ENCODE data around the gene DMRTC1.
"Not testable (repeated sequence)": the region's sequence is repeated elsewhere in the genome, so short reads cannot be mapped to it uniquely, and the experiment has no call there.

DNA sequence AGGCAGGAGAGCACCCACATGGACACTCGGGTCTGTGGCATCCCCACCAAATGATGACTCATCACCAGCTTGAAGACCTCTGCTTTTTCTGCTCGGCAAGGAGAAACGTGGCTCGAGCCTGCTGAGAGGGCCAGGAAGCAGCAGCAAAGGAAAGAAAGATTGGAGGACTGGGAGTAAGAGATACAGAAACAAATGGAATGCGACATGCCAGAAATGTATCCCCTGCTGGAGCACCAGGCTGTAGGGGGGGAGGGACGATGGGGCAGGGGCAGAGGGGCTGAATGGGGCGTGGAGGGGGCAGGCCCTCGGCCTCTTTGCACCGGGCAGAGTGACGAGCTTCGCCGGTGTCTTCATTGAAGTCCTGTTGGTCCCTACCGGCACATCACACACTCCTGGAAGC, 31.3 kb downstream of the DMRTC1 start, which contains the start of gene FAM236C:
- not testable (repeated sequence) for TF ChIP-seq CEBPB (IDR thresholded peaks at IDR 0.05); SMC3 (IDR thresholded peaks at IDR 0.05); POLR2A (IDR thresholded peaks at IDR 0.05; ENCODE audit: low read length); EP300 (IDR thresholded peaks at IDR 0.05); CTCF (IDR thresholded peaks at IDR 0.05); HEYL (CRISPR knock-in tag; IDR thresholded peaks at IDR 0.05); HDAC2 (IDR thresholded peaks at IDR 0.05); POLR2AphosphoS2 (conservative IDR thresholded peaks at IDR 0.05; ENCODE audit: low read length); RFX5 (IDR thresholded peaks at IDR 0.05); GATA3 (IDR thresholded peaks at IDR 0.05; ENCODE audit: borderline replicate concordance)
- TF ChIP-seq, protein P1, sequence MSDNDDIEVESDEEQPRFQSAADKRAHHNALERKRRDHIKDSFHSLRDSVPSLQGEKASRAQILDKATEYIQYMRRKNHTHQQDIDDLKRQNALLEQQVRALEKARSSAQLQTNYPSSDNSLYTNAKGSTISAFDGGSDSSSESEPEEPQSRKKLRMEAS (IDR thresholded peaks at IDR 0.05): not testable (repeated sequence)
- TF ChIP-seq, protein P2, sequence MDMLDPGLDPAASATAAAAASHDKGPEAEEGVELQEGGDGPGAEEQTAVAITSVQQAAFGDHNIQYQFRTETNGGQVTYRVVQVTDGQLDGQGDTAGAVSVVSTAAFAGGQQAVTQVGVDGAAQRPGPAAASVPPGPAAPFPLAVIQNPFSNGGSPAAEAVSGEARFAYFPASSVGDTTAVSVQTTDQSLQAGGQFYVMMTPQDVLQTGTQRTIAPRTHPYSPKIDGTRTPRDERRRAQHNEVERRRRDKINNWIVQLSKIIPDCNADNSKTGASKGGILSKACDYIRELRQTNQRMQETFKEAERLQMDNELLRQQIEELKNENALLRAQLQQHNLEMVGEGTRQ (IDR thresholded peaks at IDR 0.05): not testable (repeated sequence)

All from A549 (cell line).